ENCODE data around the gene EZH1. TPM values are rescaled to one million over a fixed set of nuclear protein-coding genes. Genes with fewer than 3 reads are reported as not detected.

EZH1 gene
- total and polyA plus RNA-seq, 2 of the 4 experiments (the other 2 are of a cell fraction), result 17.6 to 27.3 TPM

DNA sequence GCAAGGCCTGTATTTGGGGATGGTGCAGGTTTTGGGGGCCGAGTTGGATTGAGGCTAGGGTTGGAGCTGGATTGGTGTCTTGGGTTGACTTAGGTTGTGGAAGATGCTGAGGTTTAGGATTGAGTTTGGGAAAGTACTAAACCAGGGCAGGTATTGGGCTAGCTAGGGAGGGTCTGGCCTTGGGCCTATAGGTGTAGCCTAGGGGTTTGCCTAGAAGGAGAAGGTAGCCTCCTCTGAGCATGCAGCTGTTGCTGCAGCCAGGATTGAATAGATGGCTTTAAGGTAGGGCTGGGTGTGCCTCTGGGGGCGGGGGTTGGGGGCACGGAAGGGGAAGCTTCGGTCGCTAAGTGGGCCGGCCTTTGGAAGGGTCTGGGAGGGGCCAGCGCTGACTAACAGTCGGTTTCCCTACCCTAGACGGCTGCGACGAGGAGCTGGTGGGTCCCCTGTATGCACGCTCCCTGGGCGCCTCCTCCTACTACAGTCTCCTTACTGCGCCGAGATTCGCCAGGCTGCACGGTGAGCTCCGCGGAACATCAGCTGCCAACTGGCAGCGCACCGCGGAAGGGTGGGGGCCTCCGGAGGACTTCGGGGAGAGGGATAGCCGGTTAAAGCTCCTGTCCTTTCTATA is 61.3 kb downstream of the EZH1 start (continued):
- TF ChIP-seq ELK1 (IDR thresholded peaks at IDR 0.05; ENCODE audit: borderline replicate concordance, low read depth, low read length), result no peak
- TF ChIP-seq SMC3 (IDR thresholded peaks at IDR 0.05; ENCODE audit: low read depth, low read length), result no peak

Data from IMR-90 (cell line).